Measurements from ENCODE around the gene NME3.

The NME3 gene

GRCh38 chr16:1770328-1771187 lies 785 bp downstream of the NME3 start:
- Histone ChIP-seq H3K4me3 (ENCODE audit: low read length in 2 of 2) (peak overlapping the region; percentile 4 to 99), H3K23ac (ENCODE audit: low read depth, low read length, poor library complexity) (peak overlapping the region; percentile 99), H4K8ac (ENCODE audit: low read depth, low read length) (no peak overlapping the region), H3K4me2 (ENCODE audit: insufficient read depth, low read length, poor library complexity, severe bottlenecking) (peak overlapping the region; percentile 98), H2AFZ (ENCODE audit: low read length) (no peak overlapping the region), H3K79me1 (ENCODE audit: low read depth, low read length) (peaks cover 26% of the 10 kb centered on the region), H3K18ac (ENCODE audit: low read length) (peak overlapping the region; percentile 83), H2BK120ac (ENCODE audit: low read depth, low read length) (no peak overlapping the region), H3K9me3 (replicated peaks in 1 of 2; ENCODE audit: control insufficient read depth in 2 of 2, insufficient read depth in 1 of 2, low read depth in 1 of 2, low read length in 2 of 2) (no peaks in the 10 kb centered on the region), H3K27me3 (ENCODE audit: control insufficient read depth in 3 of 3, insufficient read depth in 3 of 3, low read depth in 1 of 3, low read length in 3 of 3) (no peaks in the 10 kb centered on the region), H3K36me3 (replicated peaks in 1 of 2; ENCODE audit: control insufficient read depth in 2 of 2, insufficient read depth in 2 of 2, low read length in 2 of 2) (peaks cover 23 to 65% of the 10 kb centered on the region in 2 donors), H3K14ac (ENCODE audit: low read length) (peak overlapping the region; percentile 38), H3K27ac (replicated peaks; ENCODE audit: low read length) (no peak overlapping the region), H3K9ac (ENCODE audit: low read depth, low read length, poor library complexity) (peak overlapping the region; percentile 91), H2BK5ac (ENCODE audit: low read length) (peak overlapping the region; percentile 87), H4K91ac (ENCODE audit: low read depth, low read length, poor library complexity) (no peak overlapping the region), H3K4me1 (ENCODE audit: control insufficient read depth in 2 of 2, insufficient read depth in 1 of 2, low read depth in 1 of 2, low read length in 2 of 2) (peaks cover 12% of the 10 kb centered on the region in 2 donors), H3K4ac (ENCODE audit: low read length) (no peak overlapping the region), H2AK5ac (ENCODE audit: low read depth, low read length) (peak overlapping the region; percentile 90), H2BK12ac (ENCODE audit: low read length) (peak overlapping the region; percentile 58), H2BK15ac (ENCODE audit: low read length) (no peak overlapping the region)
- WGBS, 2 donors (ENCODE audit: extremely low coverage in 2 of 2, insufficient read length in 2 of 2, insufficient replicate concordance in 1 of 2): no CpG with 5 or more reads among the region's 81 CpGs
- DNase-seq (ENCODE audit: low spot score): peak; percentile 6

DNA sequence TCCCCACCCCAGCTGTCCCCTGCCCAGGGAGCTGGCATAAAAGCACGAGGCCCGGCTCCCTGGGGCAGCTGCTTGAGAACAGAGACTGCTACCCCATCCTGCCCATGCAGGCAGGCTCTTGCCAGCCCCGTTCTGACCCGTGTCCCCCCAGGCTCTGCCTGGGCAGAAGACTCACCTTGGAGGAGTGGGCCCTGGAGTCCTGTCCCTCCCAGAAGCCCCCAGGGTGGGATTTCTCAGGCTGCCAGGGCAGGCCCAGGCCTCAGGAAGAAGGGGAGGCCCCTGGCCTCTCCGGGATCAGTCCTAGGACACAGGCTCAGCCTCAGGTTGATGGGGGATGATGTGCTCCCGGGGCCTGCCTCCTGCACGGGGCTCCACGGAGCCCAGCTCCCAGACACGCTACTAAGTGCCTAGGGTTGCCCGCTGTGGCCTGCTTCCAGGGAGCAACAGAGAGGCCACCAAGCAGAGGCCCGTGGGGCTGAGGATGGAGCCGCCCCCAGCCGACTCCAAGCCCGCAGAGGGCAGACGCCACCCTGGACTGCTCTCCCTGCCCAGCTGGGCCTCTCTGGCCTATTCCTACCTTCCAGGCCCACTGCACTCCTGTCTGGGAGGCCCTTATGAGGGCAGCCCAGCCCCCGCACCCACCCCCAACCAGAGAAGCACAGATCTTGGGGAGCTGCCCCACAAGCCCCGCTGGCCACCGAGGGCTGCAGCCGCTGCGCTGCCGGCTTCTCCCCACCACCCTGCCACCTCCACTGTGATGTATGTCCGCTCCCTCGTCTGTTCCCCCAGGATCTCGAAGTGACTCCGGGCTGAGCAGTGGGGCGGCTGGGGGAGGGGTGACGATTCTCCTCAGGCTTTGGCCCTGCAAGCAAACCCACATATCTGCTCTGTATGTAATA lies 1.7 kb downstream of the NME3 start:
- Histone ChIP-seq H3K4me3 (ENCODE audit: low read length in 2 of 2) (no peak overlapping the region), H3K18ac (ENCODE audit: low read length) (peak overlapping the region; percentile 6), H2BK15ac (ENCODE audit: low read length) (no peak overlapping the region), H2AFZ (ENCODE audit: low read length) (no peak overlapping the region), H3K9me3 (replicated peaks in 1 of 2; ENCODE audit: control insufficient read depth in 2 of 2, insufficient read depth in 1 of 2, low read depth in 1 of 2, low read length in 2 of 2) (no peaks in the 10 kb centered on the region), H4K91ac (ENCODE audit: low read depth, low read length, poor library complexity) (no peak overlapping the region), H3K79me1 (ENCODE audit: low read depth, low read length) (peaks cover 21% of the 10 kb centered on the region), H4K8ac (ENCODE audit: low read depth, low read length) (no peak overlapping the region), H2BK120ac (ENCODE audit: low read depth, low read length) (no peak overlapping the region), H3K27ac (replicated peaks; ENCODE audit: low read length) (no peak overlapping the region), H3K14ac (ENCODE audit: low read length) (no peak overlapping the region), H3K4ac (ENCODE audit: low read length) (no peak overlapping the region), H3K23ac (ENCODE audit: low read depth, low read length, poor library complexity) (peak overlapping the region; percentile 46), H3K27me3 (ENCODE audit: control insufficient read depth in 3 of 3, insufficient read depth in 3 of 3, low read depth in 1 of 3, low read length in 3 of 3) (no peaks in the 10 kb centered on the region), H3K36me3 (replicated peaks in 1 of 2; ENCODE audit: control insufficient read depth in 2 of 2, insufficient read depth in 2 of 2, low read length in 2 of 2) (peaks cover 29 to 65% of the 10 kb centered on the region in 2 donors), H2BK5ac (ENCODE audit: low read length) (no peak overlapping the region), H2AK5ac (ENCODE audit: low read depth, low read length) (peak overlapping the region; percentile 90), H3K9ac (ENCODE audit: low read depth, low read length, poor library complexity) (no peak overlapping the region), H3K4me1 (ENCODE audit: control insufficient read depth in 2 of 2, insufficient read depth in 1 of 2, low read depth in 1 of 2, low read length in 2 of 2) (peaks cover 12% of the 10 kb centered on the region in 2 donors), H2BK12ac (ENCODE audit: low read length) (no peak overlapping the region), H3K4me2 (ENCODE audit: insufficient read depth, low read length, poor library complexity, severe bottlenecking) (no peak overlapping the region)
- DNase-seq (ENCODE audit: low spot score): no peak
- no CpG with 5 or more reads among the region's 27 CpGs for WGBS, 2 donors (ENCODE audit: extremely low coverage in 2 of 2, insufficient read length in 2 of 2, insufficient replicate concordance in 1 of 2)

DNA sequence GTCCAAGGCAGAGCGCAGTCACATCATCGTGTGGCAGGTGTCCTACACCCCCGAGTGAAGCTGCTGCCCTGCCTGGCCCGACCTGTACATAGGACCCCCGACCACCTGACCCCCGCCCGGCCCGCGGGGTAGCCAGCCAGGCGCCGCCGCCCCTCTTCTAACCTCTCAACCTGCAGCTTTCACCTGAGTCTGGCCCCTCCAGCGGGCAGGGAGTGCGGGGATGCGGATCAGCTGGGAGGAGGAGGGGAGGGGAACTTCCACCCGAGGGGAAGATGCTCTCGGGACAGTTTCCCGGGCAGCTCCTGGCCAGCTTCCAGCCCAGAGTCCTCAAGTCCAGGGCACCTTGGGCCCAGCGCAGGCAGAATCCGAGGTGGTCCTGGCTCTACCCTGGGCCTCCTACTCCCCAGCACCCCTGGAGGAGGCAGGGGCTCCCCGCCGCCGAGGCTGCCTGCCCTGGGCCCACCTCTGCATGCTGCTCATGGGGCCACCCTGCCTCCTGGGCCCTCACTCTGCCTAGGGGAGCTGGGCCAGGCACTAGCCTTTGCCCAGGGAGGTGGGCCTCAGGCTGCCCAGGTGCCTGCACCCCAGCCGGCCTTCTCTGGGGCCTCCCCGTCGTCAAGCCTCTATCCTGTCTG lies 2.5 kb downstream of the NME3 start:
- Histone ChIP-seq H3K36me3 (replicated peaks in 1 of 2; ENCODE audit: control insufficient read depth in 2 of 2, insufficient read depth in 2 of 2, low read length in 2 of 2) (peaks cover 34 to 71% of the 10 kb centered on the region in 2 donors), H3K23ac (ENCODE audit: low read depth, low read length, poor library complexity) (peak overlapping the region; percentile 55), H3K4me1 (ENCODE audit: control insufficient read depth in 2 of 2, insufficient read depth in 1 of 2, low read depth in 1 of 2, low read length in 2 of 2) (peaks cover 6 to 13% of the 10 kb centered on the region in 2 donors), H4K91ac (ENCODE audit: low read depth, low read length, poor library complexity) (no peak overlapping the region), H2BK120ac (ENCODE audit: low read depth, low read length) (no peak overlapping the region), H3K4me2 (ENCODE audit: insufficient read depth, low read length, poor library complexity, severe bottlenecking) (no peak overlapping the region), H3K14ac (ENCODE audit: low read length) (peak overlapping the region; percentile 71), H3K18ac (ENCODE audit: low read length) (no peak overlapping the region), H3K9me3 (replicated peaks in 1 of 2; ENCODE audit: control insufficient read depth in 2 of 2, insufficient read depth in 1 of 2, low read depth in 1 of 2, low read length in 2 of 2) (no peaks in the 10 kb centered on the region), H3K27me3 (ENCODE audit: control insufficient read depth in 3 of 3, insufficient read depth in 3 of 3, low read depth in 1 of 3, low read length in 3 of 3) (no peaks in the 10 kb centered on the region), H2BK15ac (ENCODE audit: low read length) (no peak overlapping the region), H3K4ac (ENCODE audit: low read length) (no peak overlapping the region), H3K27ac (replicated peaks; ENCODE audit: low read length) (no peak overlapping the region), H4K8ac (ENCODE audit: low read depth, low read length) (no peak overlapping the region), H2BK12ac (ENCODE audit: low read length) (peak overlapping the region; percentile 10), H3K79me1 (ENCODE audit: low read depth, low read length) (peaks cover 19% of the 10 kb centered on the region), H3K4me3 (ENCODE audit: low read length in 2 of 2) (no peak overlapping the region), H2BK5ac (ENCODE audit: low read length) (no peak overlapping the region), H3K9ac (ENCODE audit: low read depth, low read length, poor library complexity) (peak overlapping the region; percentile 44), H2AFZ (ENCODE audit: low read length) (no peak overlapping the region), H2AK5ac (ENCODE audit: low read depth, low read length) (no peak overlapping the region)
- WGBS, 2 donors (ENCODE audit: extremely low coverage in 2 of 2, insufficient read length in 2 of 2, insufficient replicate concordance in 1 of 2): no CpG with 5 or more reads among the region's 26 CpGs
- no peak for DNase-seq (ENCODE audit: low spot score)

Measured in neuronal stem cell (in vitro differentiated cells).